Panc1 (cell line): ENCODE measurements around the gene TLCD1. TPM values are rescaled to one million over a fixed set of nuclear protein-coding genes. Genes with fewer than 3 reads are reported as not detected.

ENCODE experiments used
- ATAC-seq: fragments of 200-7000 bp; cut with Tn5 transposase; 2 replicates; pipeline ENCODE4 v1.9.1; 2020; ENCODE audit warnings: mild to moderate bottlenecking, moderate library complexity
- BruUV-seq: library from RNA; stranded (reverse); fragments of 400-500 nt; replicated peaks from 2 replicates; lab custom pipeline; 2021; lab: Mats Ljungman, UMichigan
- CTCF ChIA-PET: fragments of 300-600 bp; sonication (Branson Sonifier 250); formaldehyde crosslinking; loops from one replicate; lab custom pipeline; 2022; ENCODE audit warnings: antibody characterized with exemption; lab: Charles Lee
- POLR2A ChIA-PET: fragments of 300-600 bp; sonication (Branson Sonifier 250); formaldehyde crosslinking; loops from one replicate; lab custom pipeline; 2022; ENCODE audit warnings: antibody characterized with exemption; lab: Charles Lee
- DNase-seq: peaks from one replicate; pipeline ENCODE4 v3.0.0-alpha.2; 2010; ENCODE audit warnings: low read depth, low spot score
- H3K27ac ChIP-seq: 2 replicates; pipeline ENCODE4 v1.5.1; 2011; ENCODE audit warnings: mild to moderate bottlenecking, low read length, inconsistent platforms
- H3K27me3 ChIP-seq: fragments of 200-500 bp; sonication (Bioruptor generic); 2 replicates; pipeline ENCODE4 v1.6.0; 2014; ENCODE audit warnings: low read length, inconsistent platforms; ENCODE audit not compliant: control insufficient read depth, insufficient read depth
- H3K36me3 ChIP-seq: fragments of 200-500 bp; sonication (Bioruptor generic); 2 replicates; pipeline ENCODE4 v1.5.1; 2014; ENCODE audit warnings: inconsistent platforms, mild to moderate bottlenecking, low read length, moderate library complexity; ENCODE audit not compliant: control insufficient read depth, insufficient read depth
- H3K4me1 ChIP-seq: 2 replicates; pipeline ENCODE4 v1.5.1; 2011; ENCODE audit warnings: inconsistent platforms, mild to moderate bottlenecking, low read length, moderate library complexity; ENCODE audit not compliant: control insufficient read depth, insufficient read depth
- H3K4me3 ChIP-seq, 2 experiments: 2 replicates each; pipeline ENCODE4 v1.5.1; 2011 to 2012; ENCODE audit warnings: low read depth in 2 of 2, low read length in 2 of 2, mild to moderate bottlenecking in 2 of 2, inconsistent platforms in 1 of 2, moderate library complexity in 1 of 2
- H3K9me3 ChIP-seq: fragments of 200-500 bp; sonication (Bioruptor generic); 2 replicates; pipeline ENCODE4 v1.5.1; 2014; ENCODE audit warnings: low read depth, mild to moderate bottlenecking, inconsistent platforms, low read length, moderate library complexity; ENCODE audit not compliant: control insufficient read depth, insufficient read depth
- CTCF ChIP-seq: fragments of 450-650 bp; IDR thresholded peaks from 2 replicates; pipeline ENCODE4 v1.5.1; 2017; ENCODE audit warnings: mild to moderate bottlenecking
- POLR2AphosphoS5 ChIP-seq: IDR thresholded peaks from 2 replicates; pipeline ENCODE4 v1.6.1; 2012; ENCODE audit warnings: mild to moderate bottlenecking, low read depth, low read length, moderate library complexity
- REST ChIP-seq, 2 experiments: IDR thresholded peaks; 2 replicates each; pipeline ENCODE4 v1.6.1; 2011 to 2012; ENCODE audit warnings: low read depth in 2 of 2, control low read depth in 1 of 2, low read length in 1 of 2, mild to moderate bottlenecking in 1 of 2, moderate library complexity in 1 of 2; ENCODE audit not compliant: insufficient read depth in 1 of 2
- SIN3A ChIP-seq: IDR thresholded peaks from 2 replicates; pipeline ENCODE4 v1.6.1; 2012; ENCODE audit warnings: low read depth, mild to moderate bottlenecking, low read length, moderate library complexity, borderline replicate concordance; ENCODE audit not compliant: insufficient read depth
- TCF7L2 ChIP-seq: IDR thresholded peaks from 2 replicates; pipeline ENCODE4 v1.6.1; 2011; ENCODE audit warnings: mild to moderate bottlenecking, low read depth, low read length, inconsistent platforms
- in situ Hi-C: cut with HindIII; loops from 2 replicates; pipeline ENCODE4 v1.10.0; 2016; ENCODE audit warnings: low sequenced_read_pairs, low pct_unique_long_range_greater_than_20kb
- intact Hi-C: fragments of 100-400 bp; cut with micrococcal nuclease; formaldehyde crosslinking; loops from one replicate; pipeline ENCODE4 v1.10.0; 2022; ENCODE audit not compliant: unreplicated experiment
- total RNA-seq: library from RNA; stranded (reverse); gene quantifications from one replicate; pipeline ENCODE4 v1.2.1, GENCODE V29; 2021; ENCODE audit not compliant: unreplicated experiment

TLCD1 gene
- total RNA-seq, 1 experiment from 2014 or later, result 55.7 TPM

- intact Hi-C loops, result loop anchor here (1.0 to 10.0 kb wide), 3 partner anchors 23 to 225 kb away; partner anchors contain the start of genes DHRS13 and PHF12
- TF ChIP-seq SIN3A (0 out of 2 replicates have a peak, but pooled peaks have one; percentile 17), CTCF (peak; percentile 99), REST (IDR thresholded peaks at IDR 0.05; ENCODE audit: insufficient read depth in 1 of 2, low read depth in 2 of 2, low read length in 1 of 2) (no peak), POLR2AphosphoS5 (peak; percentile 34; the same call in 1 of the 2 replicates), TCF7L2 (no peak; the same call in 1 of the 2 replicates)
- no peaks in the 10 kb centered on the region for H3K9me3 ChIP-seq
- ATAC-seq (peak; percentile 58), DNase-seq (no peak)
- peaks cover 41% of the 10 kb centered on the region for H3K4me1 ChIP-seq
- ChIA-PET CTCF (interaction anchor here (0.6 to 3.7 kb wide), 23 partner anchors 9 to 515 kb away, joined by 3 to 123 read pairs (median 5); partner anchors contain the start of genes DHRS13, PHF12 and TRAF4), POLR2A (interaction anchor here (2.1 to 3.0 kb wide), 3 partner anchors 16 to 23 kb away, joined by 11 to 26 read pairs (median 25); partner anchors contain the start of gene TRAF4)
- no TSS peak for BruUV-seq
- in situ Hi-C loops, result no loop called here
- H3K36me3 ChIP-seq, result peaks cover 17% of the 10 kb centered on the region
- peak overlapping the region; percentile 69 to 96 for H3K4me3 ChIP-seq
- peak overlapping the region; percentile 81 for H3K27ac ChIP-seq
- H3K27me3 ChIP-seq, result no peaks in the 10 kb centered on the region
These were observed 826 bp upstream of the TLCD1 start for GRCh38 chr17:28726627-28727491.

GRCh38 chr17:28725660-28726225, 290 bp downstream of the TLCD1 start:
- ATAC-seq (peak; percentile 55), DNase-seq (no peak)
- Histone ChIP-seq H3K9me3 (no peaks in the 10 kb centered on the region), H3K27ac (peak overlapping the region; percentile 99), H3K27me3 (no peaks in the 10 kb centered on the region), H3K4me1 (peaks cover 41% of the 10 kb centered on the region), H3K36me3 (peaks cover 26% of the 10 kb centered on the region), H3K4me3 (peak overlapping the region; percentile 69 to 96)
- in situ Hi-C loops (no loop called here), intact Hi-C loops (loop anchor here (5.0 to 10.0 kb wide), 2 partner anchors 179 to 227 kb away; partner anchors contain the start of genes DHRS13 and PHF12)
- no TSS peak for BruUV-seq
- TF ChIP-seq CTCF (no peak), REST (IDR thresholded peaks at IDR 0.05; ENCODE audit: insufficient read depth in 1 of 2, low read depth in 2 of 2, low read length in 1 of 2) (no peak; a peak in 1 of 4 replicates), TCF7L2 (no peak), POLR2AphosphoS5 (peak; percentile 59; the same call in 1 of the 2 replicates), SIN3A (peak; percentile 14; the same call in 1 of the 2 replicates)
- POLR2A ChIA-PET, result interaction anchor here (0.6 to 2.3 kb wide), 3 partner anchors 25 to 153 kb away, joined by 3 to 25 read pairs (median 3); no protein-coding TSS in a partner anchor
- CTCF ChIA-PET, result interaction anchor here (0.6 to 3.7 kb wide), 11 partner anchors 15 to 228 kb away, joined by 3 to 123 read pairs (median 8); partner anchors contain the start of genes DHRS13 and TRAF4
